Breast epithelium (tissue), 4 donors: ENCODE measurements around the gene NAP1L4. TPM values are rescaled to one million over a fixed set of nuclear protein-coding genes. Genes with fewer than 3 reads are reported as not detected.
A peak's percentile ranks its signal among the peaks of the same experiment; 100 is the strongest.

Experiments used
- DNase-seq, 2 donors: peaks; one replicate each; pipeline ENCODE4 v3.0.0-alpha.2; 2019; ENCODE audit warnings: low spot score in 2 of 2
- H3K27ac ChIP-seq, 2 donors: fragments of 200-600 bp; sonication (generic) in 1 of 2; one replicate each; pipeline ENCODE4 v1.5.1; 2016 to 2019; ENCODE audit warnings: mild to moderate bottlenecking in 1 of 2
- H3K27me3 ChIP-seq, 2 donors: fragments of 200-600 bp; sonication (generic) in 1 of 2; one replicate each; pipeline versions ENCODE4 v1.5.1 to v1.6.0; 2017 to 2019; ENCODE audit warnings: control low read depth in 1 of 2, mild to moderate bottlenecking in 1 of 2
- H3K36me3 ChIP-seq: fragments of 200-600 bp; one replicate; pipeline ENCODE4 v1.5.1; 2019
- H3K4me1 ChIP-seq, 2 donors: fragments of 200-600 bp; sonication (generic); one replicate each; pipeline ENCODE4 v1.5.1; 2016 to 2019; ENCODE audit warnings: control low read depth in 1 of 2
- H3K4me3 ChIP-seq, 3 donors: fragments of 200-600 bp; sonication (generic); 1 replicate in 2 of 3; 2 replicates in 1 of 3; pipeline ENCODE4 v1.5.1; 2016 to 2019; ENCODE audit warnings: mild to moderate bottlenecking in 3 of 3, moderate library complexity in 2 of 3
- H3K9me3 ChIP-seq, 2 donors: fragments of 200-600 bp; sonication (generic) in 1 of 2; one replicate each; pipeline ENCODE4 v1.5.1; 2016 to 2019; ENCODE audit warnings: control low read depth in 1 of 2
- POLR2A ChIP-seq: fragments of 450-650 bp; IDR thresholded peaks from one replicate; pipeline ENCODE4 v1.6.1; 2016; ENCODE audit warnings: antibody characterized with exemption, mild to moderate bottlenecking, moderate library complexity
- POLR2AphosphoS5 ChIP-seq, 3 donors: sonication (generic); formaldehyde crosslinking; IDR thresholded peaks; one replicate each; pipeline ENCODE4 v1.6.1; 2017; ENCODE audit warnings: antibody characterized with exemption in 3 of 3
- intact Hi-C: fragments of 100-400 bp; cut with DNase I; formaldehyde crosslinking; loops from one replicate; pipeline ENCODE4 v1.15.1; 2023; ENCODE audit warnings: low total_unique reads
- total RNA-seq, 3 donors: library from RNA; depleted of rRNA; stranded (reverse); fragments of >200 nt; gene quantifications; one replicate each; pipeline ENCODE4 v1.1.0, GENCODE V29; 2016
- TF ChIP-seq, protein P1 (sequence below), 3 donors: fragments of 450-650 bp; IDR thresholded peaks; one replicate each; pipeline ENCODE4 v1.5.1; 2016 to 2017; ENCODE audit warnings: antibody characterized with exemption in 3 of 3, mild to moderate bottlenecking in 3 of 3, moderate library complexity in 3 of 3

NAP1L4 gene
- total RNA-seq, 3 donors from 2014 or later: 87.1 to 167 (median 98.3) TPM

DNA sequence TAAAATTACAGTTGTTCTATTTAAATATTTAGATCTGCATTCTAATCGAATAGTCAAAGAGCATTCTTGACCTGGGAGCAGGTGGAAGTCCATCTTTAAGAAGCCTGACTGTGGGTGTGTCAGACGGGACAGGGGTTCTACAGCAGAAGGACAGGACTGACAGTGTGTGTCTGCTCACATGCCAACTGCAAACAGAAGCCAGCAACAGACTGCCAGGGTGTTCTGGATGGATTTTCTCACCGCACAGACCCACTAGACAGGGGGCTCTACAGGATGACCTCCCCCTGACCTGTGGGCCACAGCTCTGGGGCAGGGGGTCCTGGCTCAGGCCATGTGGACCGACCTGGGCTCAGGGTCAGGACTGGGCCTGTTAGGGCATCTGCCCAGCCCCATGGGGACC is 22.8 kb upstream of the NAP1L4 start:
- H3K4me3 ChIP-seq: no peak overlapping the region
- no peaks in the 10 kb centered on the region for H3K9me3 ChIP-seq
- intact Hi-C loops: no loop called here
- no peaks in the 10 kb centered on the region for H3K27me3 ChIP-seq
- H3K36me3 ChIP-seq: no peaks in the 10 kb centered on the region
- DNase-seq: no peak
- TF ChIP-seq POLR2A (no peak), POLR2AphosphoS5 (IDR thresholded peaks at IDR 0.05) (no peak)
- TF ChIP-seq, protein P1, sequence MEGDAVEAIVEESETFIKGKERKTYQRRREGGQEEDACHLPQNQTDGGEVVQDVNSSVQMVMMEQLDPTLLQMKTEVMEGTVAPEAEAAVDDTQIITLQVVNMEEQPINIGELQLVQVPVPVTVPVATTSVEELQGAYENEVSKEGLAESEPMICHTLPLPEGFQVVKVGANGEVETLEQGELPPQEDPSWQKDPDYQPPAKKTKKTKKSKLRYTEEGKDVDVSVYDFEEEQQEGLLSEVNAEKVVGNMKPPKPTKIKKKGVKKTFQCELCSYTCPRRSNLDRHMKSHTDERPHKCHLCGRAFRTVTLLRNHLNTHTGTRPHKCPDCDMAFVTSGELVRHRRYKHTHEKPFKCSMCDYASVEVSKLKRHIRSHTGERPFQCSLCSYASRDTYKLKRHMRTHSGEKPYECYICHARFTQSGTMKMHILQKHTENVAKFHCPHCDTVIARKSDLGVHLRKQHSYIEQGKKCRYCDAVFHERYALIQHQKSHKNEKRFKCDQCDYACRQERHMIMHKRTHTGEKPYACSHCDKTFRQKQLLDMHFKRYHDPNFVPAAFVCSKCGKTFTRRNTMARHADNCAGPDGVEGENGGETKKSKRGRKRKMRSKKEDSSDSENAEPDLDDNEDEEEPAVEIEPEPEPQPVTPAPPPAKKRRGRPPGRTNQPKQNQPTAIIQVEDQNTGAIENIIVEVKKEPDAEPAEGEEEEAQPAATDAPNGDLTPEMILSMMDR (IDR thresholded peaks at IDR 0.05): no peak
- no peaks in the 10 kb centered on the region for H3K4me1 ChIP-seq
- H3K27ac ChIP-seq: peak overlapping the region in 1 of 2 donors; percentile 23

- Histone ChIP-seq H3K27me3 (no peaks in the 10 kb centered on the region), H3K27ac (no peak overlapping the region), H3K4me1 (no peaks in the 10 kb centered on the region), H3K9me3 (no peaks in the 10 kb centered on the region), H3K36me3 (no peaks in the 10 kb centered on the region), H3K4me3 (no peak overlapping the region)
- TF ChIP-seq POLR2A: no peak
- TF ChIP-seq, protein P1 (IDR thresholded peaks at IDR 0.05): no peak
- no peak for TF ChIP-seq POLR2AphosphoS5 (IDR thresholded peaks at IDR 0.05)
- intact Hi-C loops: no loop called here
- DNase-seq: no peak
These were observed 22.2 kb upstream of the NAP1L4 start for GRCh38 chr11:3014057-3014938.

- Histone ChIP-seq H3K27me3 (no peaks in the 10 kb centered on the region), H3K4me3 (no peak overlapping the region), H3K9me3 (no peaks in the 10 kb centered on the region), H3K4me1 (no peaks in the 10 kb centered on the region), H3K27ac (no peak overlapping the region), H3K36me3 (no peaks in the 10 kb centered on the region)
- no peak for DNase-seq
- no peak for TF ChIP-seq POLR2AphosphoS5 (IDR thresholded peaks at IDR 0.05)
- intact Hi-C loops: no loop called here
These were observed 20.1 kb upstream of the NAP1L4 start for GRCh38 chr11:3011891-3012885.

GRCh38 chr11:3010521-3011275 is 18.6 kb upstream of the NAP1L4 start:
- Histone ChIP-seq H3K27me3 (no peaks in the 10 kb centered on the region), H3K27ac (no peak overlapping the region), H3K36me3 (no peaks in the 10 kb centered on the region), H3K4me1 (no peaks in the 10 kb centered on the region), H3K4me3 (no peak overlapping the region), H3K9me3 (no peaks in the 10 kb centered on the region)
- intact Hi-C loops: no loop called here
- DNase-seq: no peak
- TF ChIP-seq, protein P1 (IDR thresholded peaks at IDR 0.05): no peak
- TF ChIP-seq POLR2A (no peak), POLR2AphosphoS5 (IDR thresholded peaks at IDR 0.05) (no peak)

- intact Hi-C loops: no loop called here
- Histone ChIP-seq H3K4me3 (no peak overlapping the region), H3K36me3 (no peaks in the 10 kb centered on the region), H3K27ac (no peak overlapping the region), H3K4me1 (no peaks in the 10 kb centered on the region), H3K27me3 (no peaks in the 10 kb centered on the region), H3K9me3 (no peaks in the 10 kb centered on the region)
- no peak for TF ChIP-seq POLR2A
- TF ChIP-seq, protein P1 (IDR thresholded peaks at IDR 0.05): no peak
- no peak for TF ChIP-seq POLR2AphosphoS5 (IDR thresholded peaks at IDR 0.05)
- no peak for DNase-seq
These were observed 17.9 kb upstream of the NAP1L4 start for GRCh38 chr11:3010004-3010403.
